Bone marrow (tissue), 2 donors: ENCODE results near the gene MPPED2.

ENCODE experiments used
- DNase-seq, 2 donors: peaks; one replicate each; lab custom pipeline; 2025; lab: John Stamatoyannopoulos, UW

The MPPED2 gene

GRCh38 chr11:30414244-30414643 lies 171.9 kb downstream of the MPPED2 start:
- DNase-seq, result no peak

DNA sequence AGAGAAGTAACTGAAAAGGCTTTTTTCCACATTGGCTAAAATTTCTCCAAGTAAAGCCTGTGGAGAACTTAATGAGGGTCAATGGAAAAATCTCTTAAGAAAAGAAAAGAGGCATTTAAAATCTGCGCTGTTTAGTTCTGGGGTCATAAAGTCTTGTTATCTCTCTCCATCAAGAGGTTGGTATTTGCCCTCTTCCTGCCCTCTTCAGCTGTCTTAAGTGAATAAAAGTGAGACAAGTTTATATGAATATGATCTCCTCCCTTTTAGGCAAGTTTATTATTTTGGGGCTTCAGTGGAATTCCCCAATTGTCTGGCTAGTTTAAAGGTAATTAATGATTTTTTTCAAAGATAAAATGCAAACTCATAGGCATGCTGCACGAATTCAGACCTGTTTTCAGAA lies 173.6 kb downstream of the MPPED2 start:
- no peak for DNase-seq

- no peak for DNase-seq
Observed at GRCh38 chr11:30411383-30411782, 174.8 kb downstream of the MPPED2 start.

DNA sequence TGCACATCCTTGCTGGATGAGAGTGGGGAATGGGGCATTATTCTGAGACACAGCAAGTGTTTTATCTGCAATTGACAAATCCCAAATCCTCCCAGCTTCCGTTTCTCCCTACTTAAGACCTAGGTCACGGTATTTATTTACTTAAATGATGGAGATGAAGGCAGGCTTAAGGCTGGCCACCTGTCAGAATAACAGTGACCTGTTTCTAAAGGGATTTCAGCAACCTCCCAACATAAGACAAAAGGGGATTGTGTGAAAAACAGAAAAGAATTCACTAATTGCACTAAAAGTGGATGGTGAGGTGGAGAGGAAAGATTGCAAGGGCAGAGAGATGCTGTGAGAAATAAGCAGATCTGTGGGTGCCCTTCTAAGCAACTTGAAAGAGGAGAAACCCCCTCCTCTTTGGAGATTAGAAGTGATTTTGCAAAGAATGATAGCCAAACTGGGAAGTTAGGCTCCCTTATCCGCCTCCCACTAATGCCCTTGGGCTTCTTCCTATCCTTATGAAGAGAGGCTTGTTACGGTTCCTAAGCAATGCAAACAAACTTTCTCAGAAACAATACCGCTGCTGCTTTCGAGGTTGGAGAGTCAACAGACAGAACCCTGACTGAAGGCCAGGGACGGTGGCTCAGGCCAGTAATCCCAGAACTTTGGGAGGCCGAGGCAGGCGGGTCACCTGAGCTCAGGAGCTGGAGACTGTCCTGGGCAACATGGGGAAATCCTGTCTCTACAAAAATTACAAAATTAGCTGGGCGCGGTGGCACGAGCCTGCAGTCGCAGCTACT lies 179.0 kb downstream of the MPPED2 start:
- DNase-seq, result no peak

- no peak for DNase-seq
Observed at GRCh38 chr11:30405385-30405784, 180.8 kb downstream of the MPPED2 start.

- no peak for DNase-seq
Observed at GRCh38 chr11:30404136-30404535, 182.0 kb downstream of the MPPED2 start.

- DNase-seq, result no peak
Observed at GRCh38 chr11:30395751-30396150, 190.4 kb downstream of the MPPED2 start.

DNA sequence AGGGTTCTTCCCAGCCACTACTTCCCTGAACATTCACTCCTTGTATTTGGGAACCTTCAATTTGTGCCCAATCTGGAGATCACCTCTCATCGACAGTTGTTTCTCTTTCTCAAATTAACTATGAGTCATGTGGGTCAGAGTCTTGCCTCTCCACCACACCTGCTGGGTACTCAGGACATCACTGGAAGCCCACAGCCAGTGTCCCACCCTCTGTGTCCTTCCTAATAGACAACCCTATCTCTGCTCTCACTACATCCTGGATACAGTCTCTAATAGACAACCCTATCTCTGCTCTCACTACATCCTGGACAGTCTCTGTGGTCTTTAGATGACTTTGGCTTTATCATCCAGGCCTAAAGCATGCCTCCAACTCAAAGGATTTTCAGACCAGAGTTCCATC lies 193.1 kb downstream of the MPPED2 start:
- DNase-seq, result no peak

DNA sequence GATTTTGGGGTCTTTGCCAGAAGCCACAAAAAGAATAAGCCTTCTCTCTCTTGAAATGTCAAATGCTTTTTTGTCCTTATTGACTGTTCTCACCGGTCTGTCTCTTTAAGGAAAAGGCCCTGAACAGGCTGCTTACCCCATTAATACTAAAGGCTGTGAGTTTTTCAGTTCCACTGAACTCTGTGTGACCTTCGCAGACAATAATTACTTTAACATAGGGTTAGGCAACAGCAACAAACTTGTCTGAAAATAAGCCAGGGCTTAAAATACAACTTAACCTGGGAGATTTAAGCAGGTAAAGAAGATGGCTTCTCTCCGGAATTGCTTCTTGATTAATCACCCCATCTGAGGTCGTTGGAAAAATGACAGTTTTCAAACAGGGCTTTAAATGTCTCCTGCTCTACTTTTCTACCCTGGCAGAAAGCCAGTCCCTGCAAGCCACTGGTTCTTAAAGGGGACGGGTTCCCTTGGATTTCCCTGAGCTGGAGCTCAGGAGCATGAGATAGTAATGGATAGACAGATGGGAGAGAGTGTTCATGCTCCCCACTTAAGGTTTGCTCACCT lies 193.8 kb downstream of the MPPED2 start:
- no peak for DNase-seq

DNA sequence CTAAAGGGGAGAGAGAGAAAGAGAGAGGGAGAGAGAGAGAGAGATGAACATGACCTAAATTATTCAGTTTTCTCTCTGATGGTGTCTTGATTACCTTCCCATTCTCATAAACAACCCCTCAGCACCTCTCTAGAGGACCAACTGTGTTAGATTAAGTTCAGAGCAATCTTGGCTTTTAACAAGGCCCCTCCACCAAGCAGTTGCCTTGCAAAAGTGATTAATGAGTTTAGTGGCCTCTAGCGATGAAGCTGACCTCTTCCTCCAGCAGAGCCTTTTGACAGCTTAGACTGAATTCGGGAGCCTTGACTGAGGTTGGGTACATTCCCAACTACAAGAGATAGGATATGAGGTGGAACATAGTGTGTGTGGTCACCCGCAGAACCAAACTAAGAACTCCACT lies 197.2 kb downstream of the MPPED2 start:
- DNase-seq, result no peak

GRCh38 chr11:30387891-30388861 lies 198.0 kb downstream of the MPPED2 start:
- no peak for DNase-seq

GRCh38 chr11:30381879-30382278 lies 204.3 kb downstream of the MPPED2 start:
- no peak for DNase-seq

- no peak for DNase-seq
Observed at GRCh38 chr11:30380846-30381245, 205.3 kb downstream of the MPPED2 start.

DNA sequence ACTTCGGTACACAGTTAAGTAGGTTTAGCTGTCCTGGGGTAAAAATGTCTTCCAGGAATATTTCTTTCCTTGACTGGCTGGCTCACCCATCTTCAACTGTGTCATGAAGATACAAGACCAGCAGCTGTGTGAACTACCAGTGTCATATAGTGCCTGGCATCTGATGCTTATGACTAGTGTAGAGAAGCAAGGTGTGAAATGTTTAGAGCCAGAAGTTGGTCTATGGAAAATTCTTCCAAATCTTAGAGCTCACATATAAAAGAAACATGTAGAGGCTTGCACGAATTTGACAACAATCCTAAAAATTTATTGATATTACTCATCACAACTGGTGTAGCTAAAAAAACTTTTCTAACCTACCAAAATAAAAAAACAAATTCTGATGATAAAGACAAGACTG lies 208.8 kb downstream of the MPPED2 start:
- no peak for DNase-seq

DNA sequence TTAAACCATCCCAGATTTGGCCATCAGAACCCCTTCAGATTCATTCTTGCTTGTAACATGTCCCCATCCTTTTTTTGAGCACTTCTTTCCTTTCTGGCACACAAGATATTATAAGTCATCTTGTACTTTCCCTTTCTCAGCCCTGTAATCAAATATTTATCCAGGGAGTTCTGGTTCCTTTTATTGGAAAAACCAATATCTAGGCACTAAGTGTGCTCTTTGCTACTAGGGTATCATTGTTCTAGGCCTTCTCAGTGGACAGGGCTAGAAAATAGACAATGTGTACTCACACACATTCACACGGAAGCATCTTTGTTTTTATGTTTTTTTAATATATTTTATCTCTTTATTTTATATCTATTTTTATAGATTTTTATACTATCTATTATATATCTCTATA lies 216.0 kb downstream of the MPPED2 start:
- no peak for DNase-seq

DNA sequence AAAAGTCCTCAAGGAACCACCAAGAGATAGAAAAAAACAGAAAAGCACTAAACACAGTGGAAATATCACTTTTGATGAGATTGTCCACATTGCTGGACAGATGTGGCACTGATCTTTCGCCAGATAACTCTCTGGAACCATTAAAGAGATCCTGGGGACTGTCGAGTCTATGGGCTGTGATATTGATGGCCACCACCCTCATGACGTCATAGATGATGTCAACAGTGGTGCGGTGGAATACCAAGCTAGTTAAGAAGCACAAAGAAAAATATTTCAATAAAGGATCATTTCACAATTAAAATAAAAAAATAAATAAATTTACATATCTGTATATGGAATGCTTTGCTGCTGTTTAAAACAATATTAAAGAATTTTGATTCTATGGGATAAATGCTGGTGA lies 217.8 kb downstream of the MPPED2 start:
- DNase-seq, result no peak

GRCh38 chr11:30365793-30366517 lies 220.2 kb downstream of the MPPED2 start:
- no peak for DNase-seq

GRCh38 chr11:30364837-30365482 lies 221.2 kb downstream of the MPPED2 start:
- no peak for DNase-seq

DNA sequence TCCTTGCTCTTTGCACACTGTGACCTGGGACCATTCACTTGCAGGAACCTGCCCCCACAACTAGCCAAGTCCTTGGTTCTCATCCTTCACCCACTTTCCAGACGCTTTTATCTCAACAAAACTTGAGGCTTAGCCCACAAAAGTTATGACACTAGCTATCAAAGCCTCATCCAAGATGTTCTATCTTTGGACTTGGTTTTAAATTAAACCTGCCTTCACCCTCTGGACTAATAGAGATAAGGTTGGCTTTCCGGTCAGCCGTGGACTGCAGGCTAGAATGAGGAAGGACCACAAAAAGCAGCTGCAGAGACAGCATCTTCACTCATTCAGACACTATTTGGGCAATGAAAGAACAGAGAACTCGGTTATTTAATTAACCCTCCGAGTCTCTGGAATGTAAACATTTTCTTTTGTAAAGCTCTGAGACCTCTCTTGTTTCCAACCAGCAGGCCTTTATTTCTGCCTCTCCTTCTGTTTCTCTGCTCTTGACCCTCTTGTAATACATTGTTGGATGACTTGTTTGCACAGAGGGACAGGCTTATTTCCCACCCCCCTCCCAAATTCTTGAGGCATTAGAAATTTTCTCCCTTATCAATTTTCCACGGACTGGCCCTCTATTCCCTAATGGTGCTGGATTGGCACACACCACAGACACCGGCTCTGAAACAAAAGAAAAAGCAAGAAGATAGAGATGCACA lies 221.9 kb downstream of the MPPED2 start:
- no peak for DNase-seq

- DNase-seq, result no peak
Observed at GRCh38 chr11:30360741-30361140, 225.4 kb downstream of the MPPED2 start.
